HG03432 (cell line): Measurements from ENCODE around the gene HPX.

Experiments
- ATAC-seq: cut with Tn5 transposase; IDR thresholded peaks from one replicate; pipeline ENCODE4 v1.9.1; 2021; ENCODE audit warnings: mild to moderate bottlenecking, moderate library complexity; ENCODE audit not compliant: unreplicated experiment

Gene HPX, protein sequence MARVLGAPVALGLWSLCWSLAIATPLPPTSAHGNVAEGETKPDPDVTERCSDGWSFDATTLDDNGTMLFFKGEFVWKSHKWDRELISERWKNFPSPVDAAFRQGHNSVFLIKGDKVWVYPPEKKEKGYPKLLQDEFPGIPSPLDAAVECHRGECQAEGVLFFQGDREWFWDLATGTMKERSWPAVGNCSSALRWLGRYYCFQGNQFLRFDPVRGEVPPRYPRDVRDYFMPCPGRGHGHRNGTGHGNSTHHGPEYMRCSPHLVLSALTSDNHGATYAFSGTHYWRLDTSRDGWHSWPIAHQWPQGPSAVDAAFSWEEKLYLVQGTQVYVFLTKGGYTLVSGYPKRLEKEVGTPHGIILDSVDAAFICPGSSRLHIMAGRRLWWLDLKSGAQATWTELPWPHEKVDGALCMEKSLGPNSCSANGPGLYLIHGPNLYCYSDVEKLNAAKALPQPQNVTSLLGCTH

DNA sequence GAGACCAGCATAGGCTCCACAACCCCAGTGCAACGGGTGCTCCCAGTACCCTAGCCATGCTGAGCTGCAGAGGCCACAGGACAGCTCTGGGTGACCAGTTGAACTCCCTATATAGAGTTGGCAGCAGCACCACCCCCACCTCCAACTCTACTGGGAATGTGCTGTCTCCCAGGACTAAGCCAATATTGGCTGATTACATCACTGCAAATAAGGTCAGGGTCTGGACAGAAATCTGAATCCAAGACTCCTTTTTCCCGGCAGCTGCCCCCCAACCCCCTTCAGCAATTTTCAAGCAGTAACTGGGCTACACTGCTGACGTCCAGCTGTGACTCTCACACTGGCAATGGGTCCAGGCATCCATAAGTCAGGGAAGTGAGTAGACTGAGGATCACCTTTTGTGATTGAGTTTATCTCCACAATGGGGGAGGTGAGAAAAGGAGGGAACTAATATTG is at the start of gene HPX:
TSS of gene HPX (minus strand) at position 82 of the 453 bp plus-strand sequence. CDS start at position 58, 24 bp downstream.
- no peak for ATAC-seq

DNA sequence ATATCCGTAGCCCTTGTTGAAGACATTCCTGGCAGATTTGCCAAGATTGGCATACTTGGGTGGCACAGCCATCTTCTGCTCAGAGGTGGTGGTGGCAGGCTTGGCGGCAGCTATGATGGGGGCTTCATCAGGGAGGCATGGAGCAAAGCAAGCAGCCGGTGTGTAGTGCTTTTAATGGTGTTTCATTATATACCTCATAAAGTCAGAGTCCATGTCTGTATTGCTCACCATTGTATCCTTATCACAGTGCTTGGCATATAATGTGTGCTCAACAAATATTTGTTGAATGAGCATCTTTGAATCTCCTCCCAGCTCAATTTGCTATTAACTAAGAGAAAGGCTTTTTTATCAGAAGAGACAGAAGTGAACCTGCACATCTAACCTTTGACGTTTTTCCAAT is 48.5 kb upstream of the HPX start:
- ATAC-seq = no peak

DNA sequence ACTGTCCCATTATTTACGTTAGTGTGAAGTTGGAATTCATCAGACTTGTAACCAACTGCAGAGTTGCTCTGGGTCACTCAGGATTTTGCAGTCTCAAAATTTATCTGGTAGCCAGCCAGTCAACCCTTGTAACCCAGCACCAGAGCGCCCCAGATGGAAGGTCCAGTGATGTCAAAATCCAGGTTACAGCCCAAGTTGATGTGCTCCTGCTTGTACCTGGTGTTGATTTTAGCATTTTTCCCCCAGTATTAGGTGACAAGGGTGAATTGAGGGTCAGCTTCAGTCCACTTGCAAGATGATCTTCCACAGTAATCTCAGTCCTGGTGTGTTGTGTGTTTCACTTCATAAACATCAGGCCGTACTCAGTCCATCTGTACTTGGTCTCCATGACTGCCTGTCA is 48.0 kb upstream of the HPX start:
- ATAC-seq = no peak

DNA sequence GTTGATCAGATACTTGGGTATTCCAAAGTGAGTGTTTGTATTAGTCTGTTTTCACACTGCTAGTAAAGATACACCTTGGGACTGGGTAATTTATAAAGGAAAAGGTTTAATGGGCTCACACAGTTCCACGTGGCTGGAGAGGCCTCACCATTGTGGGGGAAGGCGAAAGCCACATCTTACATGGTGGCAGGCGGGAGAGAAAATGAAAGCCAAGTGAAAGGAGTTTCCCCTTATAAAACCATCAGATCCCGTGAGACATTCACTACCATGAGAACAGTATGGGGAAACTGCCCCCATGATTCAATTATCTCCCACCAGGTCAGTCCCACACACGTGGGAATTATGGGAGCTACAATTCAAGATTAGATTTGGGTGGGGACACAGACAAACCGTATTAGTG is 47.6 kb upstream of the HPX start:
- ATAC-seq = no peak

DNA sequence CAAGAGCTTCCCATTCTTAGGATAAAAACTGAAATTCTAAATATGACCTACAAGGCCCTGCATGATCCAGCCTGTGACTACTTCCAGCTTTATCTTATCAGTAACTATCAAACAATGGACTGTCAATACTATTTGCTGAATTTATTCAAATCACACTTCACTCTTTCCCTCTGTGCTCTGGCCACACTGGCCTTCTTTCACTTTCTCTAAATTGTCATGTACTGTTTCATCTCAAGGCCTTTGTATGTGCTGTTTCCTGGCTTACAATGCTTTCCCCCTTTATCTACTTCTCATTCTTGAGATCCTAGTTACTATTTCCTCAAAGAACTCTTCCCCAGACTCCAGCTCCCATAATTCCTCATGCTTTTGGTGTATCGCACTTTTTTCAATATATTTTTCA is 46.2 kb upstream of the HPX start:
- ATAC-seq = no peak

DNA sequence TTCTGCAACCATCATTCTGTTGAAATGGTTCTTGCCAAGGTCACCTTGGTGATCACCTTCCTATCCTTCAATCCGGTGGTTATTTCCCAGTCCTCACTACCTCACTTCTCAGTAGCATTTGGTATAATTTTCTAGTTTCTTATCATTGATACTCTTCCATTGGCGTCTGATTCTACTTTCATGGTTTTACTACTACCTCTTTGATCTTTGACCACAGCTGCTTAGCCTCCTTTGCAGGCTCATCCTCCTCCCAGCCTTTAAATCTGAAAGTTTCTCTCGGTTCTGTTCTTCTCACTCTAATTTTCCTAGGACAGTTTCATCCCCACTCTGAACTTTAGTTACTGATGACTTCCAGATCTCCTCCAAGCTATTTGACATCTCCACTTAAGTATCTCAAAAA is 45.5 kb upstream of the HPX start:
- no peak for ATAC-seq

DNA sequence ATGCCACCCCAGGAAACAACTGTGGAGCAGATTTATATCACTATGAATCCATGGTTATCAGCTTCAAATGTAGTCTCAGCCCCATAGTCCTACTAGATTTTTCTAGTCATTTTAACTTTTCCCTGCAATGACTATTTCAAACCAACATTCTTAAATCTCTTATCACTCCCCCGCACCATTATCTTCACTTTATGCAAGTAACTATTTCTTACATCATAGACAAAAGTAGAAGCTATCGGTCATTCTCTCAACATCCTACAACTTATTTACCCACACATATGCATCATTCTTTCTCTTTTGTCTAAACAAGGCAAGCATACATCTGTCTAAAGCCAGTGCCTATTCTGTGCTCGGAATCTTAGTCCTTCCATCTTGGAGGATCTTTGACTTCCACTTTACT is 44.9 kb upstream of the HPX start:
- no peak for ATAC-seq

DNA sequence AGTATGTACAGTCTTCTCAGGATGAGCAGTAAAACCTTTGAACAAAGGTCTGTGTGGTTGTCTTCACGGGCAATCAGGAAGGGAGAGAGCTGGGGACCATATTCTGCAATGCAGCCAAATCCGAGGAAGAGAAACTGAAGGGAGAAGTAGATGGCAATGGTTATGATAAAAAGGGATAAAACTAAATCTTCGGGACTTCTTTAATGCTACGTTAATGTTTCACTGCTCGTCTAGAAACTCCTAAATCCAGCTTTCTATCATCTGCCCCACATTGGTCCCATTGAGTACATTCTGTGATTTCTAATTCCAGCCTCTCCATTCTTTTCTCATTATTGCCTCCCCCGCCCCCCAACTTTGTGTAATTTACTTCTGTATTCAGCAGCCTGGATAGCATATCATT is 42.2 kb upstream of the HPX start:
- ATAC-seq = no peak

DNA sequence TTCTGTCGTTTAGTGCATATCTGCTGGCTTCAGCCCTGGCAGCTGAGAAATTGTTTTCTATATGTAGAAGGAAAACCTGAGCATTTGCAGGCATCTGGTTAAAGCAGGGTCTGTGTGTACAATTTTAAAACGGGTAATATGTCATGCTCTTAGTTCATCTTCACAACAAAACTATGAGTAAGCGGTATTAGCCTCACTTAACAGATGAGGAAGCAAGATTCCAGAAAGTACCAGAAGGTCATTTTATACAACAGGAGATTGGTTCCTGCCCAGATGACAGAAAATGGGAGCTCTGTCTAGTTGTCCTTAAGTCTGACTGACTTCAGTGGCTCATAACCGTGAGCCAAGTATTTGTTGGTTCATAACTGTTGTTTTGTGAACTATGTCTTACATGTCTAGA is 41.7 kb upstream of the HPX start:
- no peak for ATAC-seq

DNA sequence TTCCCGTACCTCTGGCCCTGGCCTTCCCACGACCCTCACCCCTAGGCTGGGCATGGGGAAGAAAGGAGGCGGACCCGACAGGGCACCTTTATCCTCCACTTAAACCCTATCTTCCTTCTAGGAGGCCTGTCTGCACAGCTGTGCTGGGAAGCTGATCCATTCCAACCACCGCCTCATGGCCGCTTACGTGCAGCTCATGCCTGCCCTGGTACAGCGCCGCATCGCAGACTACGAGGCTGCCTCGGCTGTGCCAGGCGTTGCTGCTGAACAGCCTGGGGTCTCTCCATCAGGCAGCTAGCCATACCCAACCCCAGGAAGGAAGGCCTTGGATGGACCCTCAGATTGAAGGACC is 41.1 kb upstream of the HPX start:
- no peak for ATAC-seq

DNA sequence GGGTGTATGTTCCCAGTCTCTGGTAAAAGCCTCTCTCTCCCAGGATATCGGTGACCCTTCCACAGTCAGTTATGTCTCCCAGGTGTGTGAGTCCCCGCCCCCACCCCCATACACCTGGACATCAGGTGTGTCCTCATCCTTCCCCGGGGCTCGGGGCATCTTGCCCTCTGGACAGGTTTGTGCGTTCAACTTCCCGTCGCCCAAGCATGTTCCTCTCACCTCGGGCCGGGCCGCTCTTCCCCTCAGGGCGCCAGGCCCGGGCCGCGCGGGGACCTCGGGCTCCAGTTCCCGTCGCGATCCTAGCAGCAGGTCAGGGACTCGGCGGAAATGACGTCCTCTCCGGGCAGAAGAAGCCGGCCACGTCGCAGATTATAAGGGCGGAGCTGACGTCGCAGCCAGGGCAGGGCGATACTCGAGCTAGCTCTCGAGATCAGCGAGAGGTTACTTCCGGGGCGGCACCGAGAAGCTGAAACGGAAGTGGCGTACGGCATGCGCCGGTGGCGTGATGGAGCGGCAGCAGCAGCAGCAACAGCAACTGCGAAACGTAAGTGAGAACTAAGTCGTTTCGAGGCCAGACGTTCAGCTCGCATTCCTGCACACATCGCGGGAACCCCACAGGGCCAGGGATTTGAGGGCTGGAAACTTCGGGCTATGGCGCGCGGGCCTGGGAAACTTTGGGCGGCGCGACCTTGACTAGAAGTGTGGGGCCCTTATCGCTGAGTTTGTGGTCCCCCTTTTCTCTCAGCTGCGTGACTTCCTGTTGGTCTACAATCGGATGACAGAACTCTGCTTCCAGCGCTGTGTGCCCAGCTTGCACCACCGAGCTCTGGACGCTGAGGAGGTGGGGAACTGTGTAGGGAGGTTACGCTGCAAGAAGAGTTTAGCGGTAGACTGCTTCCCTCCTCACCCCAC is 40.5 kb upstream of the HPX start, which contains the start of the genes ARFIP2 and TIMM10B:
TSS of gene ARFIP2 (minus strand) at position 320 of the 912 bp plus-strand sequence. CDS start 910 bp downstream, outside the sequence.
TSS of gene TIMM10B (plus strand) at position 490 of the 912 bp plus-strand sequence. CDS start at position 506, 16 bp downstream.
- peak; percentile 99 for ATAC-seq

DNA sequence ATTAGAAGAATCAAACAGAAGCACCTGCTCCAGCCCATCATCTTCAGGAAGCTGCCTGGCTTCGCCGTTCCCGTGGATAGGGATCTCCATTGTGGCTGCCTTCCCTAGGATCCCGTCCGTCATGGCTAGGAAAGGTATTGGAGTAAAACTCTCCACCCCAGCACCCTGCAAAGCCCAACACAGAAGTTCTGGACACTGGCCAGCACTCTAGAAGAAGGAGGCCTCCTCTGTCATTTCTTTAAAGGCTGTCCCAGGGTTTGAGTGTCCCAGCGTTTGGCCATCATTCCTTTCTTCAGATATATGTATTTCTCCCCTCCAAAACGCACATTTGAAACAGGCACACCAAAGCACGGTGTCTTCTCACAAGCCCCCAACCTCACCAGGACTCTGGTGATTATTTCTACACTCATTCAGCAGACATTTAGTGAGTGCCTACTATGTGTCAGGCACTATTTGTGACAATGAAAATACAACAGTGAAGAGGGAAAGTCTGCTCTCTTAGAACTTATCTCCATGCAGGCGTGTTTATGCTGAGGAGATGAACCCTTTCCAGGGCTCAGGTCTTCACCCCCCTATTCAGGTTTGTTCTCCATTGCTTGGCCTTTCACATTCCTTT is 39.6 kb upstream of the HPX start:
- no peak for ATAC-seq

DNA sequence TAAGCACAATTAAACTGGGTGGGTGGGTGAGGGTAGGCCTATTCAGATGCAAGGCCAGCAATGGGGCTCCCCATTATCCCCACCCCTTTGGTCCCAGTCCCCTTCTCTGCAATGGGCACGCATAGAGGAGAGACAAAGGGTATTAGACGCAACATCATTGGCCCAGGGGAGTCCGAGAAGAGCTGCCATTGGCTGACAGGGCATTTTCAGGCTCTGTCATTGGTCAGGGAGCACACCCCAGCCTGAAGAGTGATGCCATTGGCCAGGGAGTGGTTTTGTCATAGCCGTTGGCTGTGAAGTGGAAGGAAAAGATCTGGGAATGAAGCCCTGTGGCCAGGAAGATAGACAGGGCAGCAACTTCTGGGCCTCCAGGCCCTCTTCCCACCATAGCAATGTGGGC is 35.8 kb upstream of the HPX start:
- ATAC-seq = no peak

DNA sequence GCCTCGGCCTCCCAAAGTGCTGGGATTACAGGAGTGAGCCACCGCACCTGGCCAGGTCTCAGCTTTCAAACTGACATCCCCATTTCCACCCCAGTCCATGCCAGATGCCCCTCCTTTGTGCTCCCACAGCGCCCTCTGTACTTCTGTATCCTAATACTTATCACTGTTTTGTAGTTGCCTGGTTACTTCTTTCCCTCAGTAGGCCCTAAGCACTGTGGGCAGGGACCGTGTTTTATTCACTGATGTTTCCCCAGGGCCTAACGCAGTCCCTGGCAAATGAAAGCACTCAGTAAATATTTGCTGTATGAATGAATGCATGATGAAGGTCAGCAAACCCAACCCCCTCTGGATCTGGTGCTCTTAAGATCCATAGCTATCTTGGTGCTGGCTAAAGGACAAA is 35.1 kb upstream of the HPX start:
- no peak for ATAC-seq

DNA sequence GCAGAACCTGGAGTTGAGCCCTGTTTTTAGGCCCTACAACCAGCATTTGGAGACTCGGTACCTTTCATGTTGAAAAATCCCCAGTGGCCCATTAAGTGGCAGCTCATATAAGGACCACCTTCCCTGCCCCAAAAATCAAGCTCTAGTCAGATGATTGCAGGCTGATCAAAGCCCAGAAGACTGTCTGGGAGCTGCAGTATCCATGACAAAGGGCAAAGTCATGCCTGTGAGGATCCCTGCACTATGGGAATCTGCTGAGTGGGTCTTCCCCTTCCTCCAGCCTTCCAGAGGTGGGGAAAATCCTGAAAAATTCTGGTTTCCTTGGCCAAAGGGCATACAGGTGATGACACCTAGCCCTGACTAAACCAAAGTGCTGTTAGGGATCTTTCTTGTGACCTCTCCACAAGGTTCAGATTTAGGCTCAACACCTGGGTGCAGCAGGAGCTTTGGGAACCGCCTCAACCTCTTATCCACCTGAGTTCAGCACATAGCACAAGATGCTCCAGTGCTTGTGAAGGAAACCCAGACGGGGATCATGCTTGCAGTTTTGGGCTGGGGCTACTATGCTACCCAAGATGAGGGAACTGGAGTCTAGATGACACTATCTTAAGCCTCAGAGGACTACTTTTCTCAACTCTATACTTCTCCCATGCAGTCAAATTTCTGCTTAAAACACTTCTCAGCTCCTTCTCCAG is 34.2 kb upstream of the HPX start:
- ATAC-seq = no peak

DNA sequence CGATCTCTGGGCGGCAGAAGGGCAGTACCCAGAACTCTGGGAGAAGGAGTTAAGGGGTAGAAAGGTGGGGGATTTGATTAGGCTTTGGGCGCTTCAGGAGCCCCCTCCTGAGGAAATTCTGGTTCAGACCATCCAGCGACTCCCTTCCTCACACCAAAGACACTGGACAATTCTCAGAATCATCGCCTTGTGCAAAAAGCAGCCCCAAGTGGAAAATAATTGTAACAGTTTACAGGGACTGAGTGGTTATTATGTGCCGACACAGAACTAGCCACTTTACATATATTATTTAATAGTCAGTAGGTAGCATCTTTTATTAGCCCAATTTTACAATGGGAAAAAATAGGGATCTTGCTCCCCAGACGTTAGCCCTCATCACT is 33.6 kb upstream of the HPX start:
- no peak for ATAC-seq

DNA sequence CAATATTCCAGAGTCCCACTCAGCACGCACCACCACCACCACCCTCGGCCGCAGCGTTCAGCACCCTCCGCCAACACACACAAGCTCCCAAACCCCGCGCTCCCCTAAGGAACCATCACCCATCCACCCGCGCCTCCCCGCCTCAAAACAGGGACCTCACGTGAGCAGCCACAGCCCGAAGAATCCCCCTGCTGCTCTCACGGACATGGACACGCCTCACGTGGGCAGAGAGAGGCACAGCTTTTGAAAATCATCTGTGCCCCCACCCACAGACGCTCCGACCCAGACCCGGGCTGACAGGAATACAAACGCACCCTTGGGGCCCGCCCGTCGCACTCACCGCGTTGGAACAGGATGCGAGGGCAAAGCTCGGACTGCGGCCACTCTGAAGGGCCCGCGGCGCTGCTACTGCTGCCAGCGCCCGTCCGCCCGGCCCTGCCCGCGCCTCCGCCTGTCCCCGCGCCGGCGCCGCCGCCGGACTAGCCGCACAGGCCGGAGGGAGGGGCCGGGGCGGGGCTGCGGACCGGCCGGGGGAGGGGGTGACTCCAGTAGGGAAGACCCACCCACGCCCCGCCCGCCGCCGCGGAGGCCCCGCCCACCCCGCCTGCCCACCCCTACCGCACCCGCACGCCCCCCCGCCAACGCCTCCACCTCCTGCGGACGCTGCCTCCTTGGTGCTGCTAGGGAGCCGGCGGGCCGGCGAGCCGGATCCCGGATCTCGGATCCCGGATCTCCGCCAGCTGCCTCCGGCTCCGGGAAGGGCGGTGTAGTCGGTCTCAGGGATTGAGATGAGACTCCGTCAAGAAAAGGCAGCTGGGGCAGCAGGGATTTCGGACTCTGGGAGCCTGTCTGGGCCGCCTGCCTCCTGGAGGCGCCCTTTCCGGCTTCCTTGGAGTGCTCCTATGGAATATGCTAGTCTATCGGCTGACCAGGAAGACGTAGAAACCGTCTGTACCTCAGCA is 32.9 kb upstream of the HPX start, which contains the start of gene TRIM3:
TSS of gene TRIM3 (minus strand) at position 491 of the 962 bp plus-strand sequence. CDS start 8,246 bp downstream, outside the sequence.
- peak; percentile 74 for ATAC-seq

DNA sequence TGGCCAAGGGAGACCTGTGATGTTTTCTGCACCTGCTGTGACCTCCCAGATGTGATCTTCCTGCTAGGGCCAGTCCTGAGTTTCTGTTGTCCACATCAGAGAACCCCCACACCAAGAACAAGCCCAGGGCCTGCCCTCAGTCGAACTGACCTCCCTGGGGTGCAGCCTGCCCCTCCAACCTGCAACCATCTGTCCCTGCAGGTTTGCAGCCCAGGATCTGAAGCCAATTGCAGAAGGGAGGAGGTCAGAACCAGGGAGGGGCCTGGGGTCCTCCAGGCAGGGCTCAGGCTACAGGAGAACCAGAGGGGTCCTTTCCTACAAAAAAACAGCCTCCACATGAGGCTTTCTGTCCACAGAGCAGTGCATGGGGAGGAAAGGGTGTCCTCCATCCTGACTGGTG is 32.1 kb upstream of the HPX start:
- no peak for ATAC-seq

DNA sequence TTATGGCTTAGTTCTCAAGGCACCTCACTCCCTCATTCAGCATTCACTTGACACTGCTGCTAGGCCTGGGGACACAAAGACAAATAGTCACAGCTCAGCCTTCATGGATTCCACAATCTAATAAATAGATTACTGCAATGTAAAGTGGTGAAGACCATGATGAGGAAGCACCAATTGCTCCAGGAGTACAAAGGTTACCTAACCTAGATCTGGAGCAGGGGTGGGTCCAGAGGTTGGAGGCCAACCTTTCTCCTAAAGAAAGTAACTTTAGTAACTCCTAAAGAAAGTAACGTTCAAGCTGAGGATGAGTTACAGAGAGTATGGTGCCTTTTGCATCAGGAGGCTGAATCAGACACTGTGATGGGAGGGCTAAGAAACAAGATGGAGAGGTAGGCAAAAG is 28.8 kb upstream of the HPX start:
- no peak for ATAC-seq
